KMS-11 (cell line): ENCODE results near the gene CCDC69.
"Not testable (repeated sequence)": the region's sequence is repeated elsewhere in the genome, so short reads cannot be mapped to it uniquely, and the experiment has no call there.

Source experiments
- H2AFZ ChIP-seq: fragments of 200-600 bp; sonication (generic); 2 replicates; pipeline ENCODE4 v1.6.1; 2016; ENCODE audit warnings: antibody characterized with exemption, mixed run types, low read depth
- H3K27ac ChIP-seq: fragments of 200-600 bp; sonication (generic); 2 replicates; pipeline ENCODE4 v1.6.1; 2016; ENCODE audit warnings: mild to moderate bottlenecking, mixed run types
- H3K27me3 ChIP-seq: fragments of 200-600 bp; sonication (generic); 2 replicates; pipeline ENCODE4 v1.6.1; 2017; ENCODE audit warnings: mild to moderate bottlenecking, low read depth, mixed run types, moderate library complexity; ENCODE audit not compliant: insufficient read depth
- H3K36me3 ChIP-seq: fragments of 200-600 bp; sonication (generic); 2 replicates; pipeline ENCODE4 v1.6.1; 2017; ENCODE audit warnings: mild to moderate bottlenecking, mixed run types; ENCODE audit not compliant: insufficient read depth
- H3K4me1 ChIP-seq: fragments of 200-600 bp; sonication (generic); 2 replicates; pipeline ENCODE4 v1.6.1; 2016; ENCODE audit warnings: mild to moderate bottlenecking, low read depth, mixed run types; ENCODE audit not compliant: poor library complexity, severe bottlenecking
- H3K4me2 ChIP-seq: fragments of 200-600 bp; sonication (generic); 2 replicates; pipeline ENCODE4 v1.7.0; 2016; ENCODE audit warnings: mild to moderate bottlenecking, mixed run types
- H3K4me3 ChIP-seq: fragments of 200-600 bp; sonication (generic); IDR thresholded peaks from 2 replicates; pipeline ENCODE4 v1.6.1; 2017; ENCODE audit warnings: low read depth, low read length, mixed read lengths; ENCODE audit not compliant: insufficient read depth
- H3K79me2 ChIP-seq: fragments of 200-600 bp; sonication (generic); 2 replicates; pipeline ENCODE4 v1.6.1; 2016; ENCODE audit warnings: low read depth, mixed run types; ENCODE audit not compliant: insufficient read depth
- H3K9ac ChIP-seq: fragments of 200-600 bp; sonication (generic); 2 replicates; pipeline ENCODE4 v1.6.1; 2016; ENCODE audit warnings: mild to moderate bottlenecking, mixed run types
- H4K20me1 ChIP-seq: fragments of 200-600 bp; sonication (generic); 2 replicates; pipeline ENCODE4 v1.6.1; 2016; ENCODE audit warnings: mild to moderate bottlenecking, mixed run types; ENCODE audit not compliant: insufficient read depth
- CTCF ChIP-seq: fragments of 200-600 bp; sonication (generic); conservative IDR thresholded peaks from 2 replicates; pipeline ENCODE4 v1.6.1; 2017; ENCODE audit warnings: low read depth, mild to moderate bottlenecking, antibody characterized with exemption, low read length, moderate library complexity, mixed read lengths

CCDC69 gene

DNA sequence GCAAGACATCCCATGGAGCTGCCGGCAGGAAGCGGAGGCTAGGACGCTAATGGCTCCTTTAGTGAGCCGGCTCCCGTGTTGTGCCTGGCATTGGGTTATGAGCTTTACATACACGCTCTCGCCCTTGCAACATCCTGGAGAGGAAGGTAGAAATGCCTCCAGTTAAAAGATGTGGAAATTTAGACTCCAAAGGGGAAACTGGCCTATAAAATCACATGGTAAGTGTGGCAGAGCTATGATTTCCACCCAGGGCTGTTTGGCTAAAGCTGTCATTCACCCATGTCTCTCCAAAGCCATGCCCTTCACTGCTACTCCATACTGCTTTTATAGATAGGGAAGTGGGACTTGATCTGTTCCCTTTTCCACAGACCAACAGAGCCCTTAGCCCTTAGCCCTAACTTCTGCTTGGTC, 34.3 kb upstream of the CCDC69 start:
- TF ChIP-seq CTCF: no peak
- Histone ChIP-seq H3K79me2 (no peaks in the 10 kb centered on the region), H4K20me1 (no peaks in the 10 kb centered on the region), H3K27ac (no peak overlapping the region), H2AFZ (no peak overlapping the region), H3K9ac (no peak overlapping the region), H3K4me1 (no peaks in the 10 kb centered on the region), H3K4me3 (no peak overlapping the region), H3K4me2 (no peak overlapping the region), H3K27me3 (no peaks in the 10 kb centered on the region), H3K36me3 (no peaks in the 10 kb centered on the region)

DNA sequence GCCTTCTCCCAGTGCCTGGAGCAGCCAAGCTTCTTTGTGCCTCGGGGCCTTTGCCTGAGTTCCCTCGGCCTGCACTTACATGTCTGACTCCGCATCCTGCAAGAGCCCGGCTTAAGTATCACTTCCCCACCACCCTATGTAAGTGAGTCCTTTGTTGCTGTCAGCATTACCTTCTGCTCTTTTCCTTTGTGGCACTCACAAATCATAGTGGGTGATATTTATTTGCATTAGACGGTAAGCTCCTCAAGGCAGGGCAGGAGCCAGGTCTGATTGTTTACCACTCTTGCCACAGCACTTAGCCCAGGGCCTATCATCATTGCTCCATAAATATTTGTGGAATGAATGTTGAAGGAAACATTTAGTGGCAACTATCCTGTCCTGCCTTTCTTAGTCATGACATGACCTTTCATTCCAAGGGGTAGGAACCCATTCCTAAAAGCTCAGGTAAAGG, 33.9 kb upstream of the CCDC69 start:
- Histone ChIP-seq H3K27me3 (no peaks in the 10 kb centered on the region), H3K4me1 (no peaks in the 10 kb centered on the region), H3K4me3 (no peak overlapping the region), H4K20me1 (no peaks in the 10 kb centered on the region), H3K9ac (no peak overlapping the region), H3K36me3 (no peaks in the 10 kb centered on the region), H2AFZ (no peak overlapping the region), H3K79me2 (no peaks in the 10 kb centered on the region), H3K27ac (no peak overlapping the region), H3K4me2 (no peak overlapping the region)
- TF ChIP-seq CTCF: no peak

- Histone ChIP-seq H3K4me2 (no peak overlapping the region), H3K9ac (no peak overlapping the region), H3K4me3 (no peak overlapping the region), H3K27ac (no peak overlapping the region), H4K20me1 (no peaks in the 10 kb centered on the region), H3K27me3 (no peaks in the 10 kb centered on the region), H3K4me1 (peaks cover 4% of the 10 kb centered on the region), H2AFZ (no peak overlapping the region), H3K79me2 (no peaks in the 10 kb centered on the region), H3K36me3 (no peaks in the 10 kb centered on the region)
- TF ChIP-seq CTCF: no peak
These were observed 31.9 kb upstream of the CCDC69 start for GRCh38 chr5:151255621-151256286.

- not testable (repeated sequence) for H3K79me2 ChIP-seq, H4K20me1 ChIP-seq, H3K27me3 ChIP-seq, H3K4me1 ChIP-seq, H3K9ac ChIP-seq, H2AFZ ChIP-seq, H3K4me3 ChIP-seq, H3K27ac ChIP-seq, H3K36me3 ChIP-seq, H3K4me2 ChIP-seq
These were observed 31.1 kb upstream of the CCDC69 start for GRCh38 chr5:151254990-151255389.

- no peak overlapping the region for H2AFZ ChIP-seq
- H3K27ac ChIP-seq: no peak overlapping the region
- peaks cover 4% of the 10 kb centered on the region for H3K4me1 ChIP-seq
- H3K4me3 ChIP-seq: no peak overlapping the region
- TF ChIP-seq CTCF: no peak
- H3K79me2 ChIP-seq: no peaks in the 10 kb centered on the region
- no peak overlapping the region for H3K9ac ChIP-seq
- H4K20me1 ChIP-seq: no peaks in the 10 kb centered on the region
- H3K36me3 ChIP-seq: no peaks in the 10 kb centered on the region
- H3K4me2 ChIP-seq: no peak overlapping the region
- H3K27me3 ChIP-seq: no peaks in the 10 kb centered on the region
These were observed 30.7 kb upstream of the CCDC69 start for GRCh38 chr5:151254556-151254955.
